Adrenal gland (tissue), 5 donors: Measurements from ENCODE around the gene ARL4A.

Experiments used
- POLR2A ChIP-seq, 2 donors: fragments of 450-650 bp; IDR thresholded peaks; one replicate each; pipeline ENCODE4 v1.6.1; 2017; ENCODE audit warnings: antibody characterized with exemption in 2 of 2, mild to moderate bottlenecking in 2 of 2, moderate library complexity in 1 of 2
- TF ChIP-seq, protein P1 (sequence below), 6 experiments: fragments of 450-650 bp in 4 of 6; fragments of 200-600 bp in 2 of 6; sonication (generic) in 1 of 6; IDR thresholded peaks; 1 replicate in 5 of 6; 2 replicates in 1 of 6; pipeline versions ENCODE4 v1.5.1 to v1.8.0; 2016 to 2021; ENCODE audit warnings: antibody characterized with exemption in 6 of 6, mild to moderate bottlenecking in 2 of 6, moderate library complexity in 1 of 6
- donor health status: DM: no; HTN: no; CAD: no.

DNA sequence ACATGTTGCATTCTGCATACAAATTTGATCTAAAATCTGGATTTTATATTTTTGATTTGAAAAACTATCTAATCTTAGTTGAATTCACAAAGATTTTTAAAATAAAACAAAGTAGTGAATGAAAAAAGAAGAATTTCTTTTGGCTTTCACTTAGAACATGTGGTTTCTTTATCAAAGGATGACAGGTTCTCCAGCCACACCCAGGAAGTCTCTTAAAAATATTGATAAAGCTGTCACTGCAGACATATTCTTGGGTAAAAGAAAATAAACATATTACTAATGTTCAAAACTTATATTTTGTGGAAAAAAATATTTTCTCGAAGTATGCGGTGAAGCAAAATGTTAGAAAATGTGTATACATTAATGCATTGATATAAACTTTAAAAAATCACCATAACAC is 44.3 kb downstream of the ARL4A start:
- TF ChIP-seq, protein P1, sequence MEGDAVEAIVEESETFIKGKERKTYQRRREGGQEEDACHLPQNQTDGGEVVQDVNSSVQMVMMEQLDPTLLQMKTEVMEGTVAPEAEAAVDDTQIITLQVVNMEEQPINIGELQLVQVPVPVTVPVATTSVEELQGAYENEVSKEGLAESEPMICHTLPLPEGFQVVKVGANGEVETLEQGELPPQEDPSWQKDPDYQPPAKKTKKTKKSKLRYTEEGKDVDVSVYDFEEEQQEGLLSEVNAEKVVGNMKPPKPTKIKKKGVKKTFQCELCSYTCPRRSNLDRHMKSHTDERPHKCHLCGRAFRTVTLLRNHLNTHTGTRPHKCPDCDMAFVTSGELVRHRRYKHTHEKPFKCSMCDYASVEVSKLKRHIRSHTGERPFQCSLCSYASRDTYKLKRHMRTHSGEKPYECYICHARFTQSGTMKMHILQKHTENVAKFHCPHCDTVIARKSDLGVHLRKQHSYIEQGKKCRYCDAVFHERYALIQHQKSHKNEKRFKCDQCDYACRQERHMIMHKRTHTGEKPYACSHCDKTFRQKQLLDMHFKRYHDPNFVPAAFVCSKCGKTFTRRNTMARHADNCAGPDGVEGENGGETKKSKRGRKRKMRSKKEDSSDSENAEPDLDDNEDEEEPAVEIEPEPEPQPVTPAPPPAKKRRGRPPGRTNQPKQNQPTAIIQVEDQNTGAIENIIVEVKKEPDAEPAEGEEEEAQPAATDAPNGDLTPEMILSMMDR (IDR thresholded peaks at IDR 0.05) = no peak
- TF ChIP-seq POLR2A (IDR thresholded peaks at IDR 0.05) = no peak
